Effector memory CD8-positive, alpha-beta T cell (primary cell): ENCODE data around the gene SLC24A4.

Experiments
- ATAC-seq: fragments of 150-1000 bp; cut with Tn5 transposase; replicated peaks from 2 replicates; pipeline ENCODE4 v1.10.0; 2021; ENCODE audit warnings: mild to moderate bottlenecking, moderate library complexity
- DNase-seq, 3 experiments: peaks; one replicate each; pipeline ENCODE4 v3.0.0; 2021
- H3K27ac Mint-ChIP-seq, 2 donors: one replicate each; pipeline ENCODE4 v1.8.0; 2022; ENCODE audit warnings: mild to moderate bottlenecking in 2 of 2, mixed read lengths in 2 of 2, moderate library complexity in 2 of 2
- H3K27me3 Mint-ChIP-seq, 2 donors: one replicate each; pipeline ENCODE4 v1.8.0; 2022; ENCODE audit warnings: mixed read lengths in 2 of 2
- H3K36me3 Mint-ChIP-seq: one replicate; pipeline ENCODE4 v1.8.0; 2022; ENCODE audit warnings: mild to moderate bottlenecking, moderate library complexity, mixed read lengths; ENCODE audit not compliant: insufficient read depth
- H3K4me1 Mint-ChIP-seq, 2 donors: one replicate each; pipeline ENCODE4 v1.8.0; 2022; ENCODE audit warnings: low read depth in 2 of 2, mixed read lengths in 2 of 2
- H3K4me3 Mint-ChIP-seq, 2 donors: one replicate each; pipeline ENCODE4 v1.8.0; 2022; ENCODE audit warnings: mild to moderate bottlenecking in 2 of 2, mixed read lengths in 2 of 2, moderate library complexity in 2 of 2
- H3K9me3 Mint-ChIP-seq, 2 donors: one replicate each; pipeline ENCODE4 v1.8.0; 2022; ENCODE audit warnings: mixed read lengths in 2 of 2

The SLC24A4 gene

GRCh38 chr14:92297818-92298595, 25.0 kb upstream of the SLC24A4 start:
- H3K4me3 Mint-ChIP-seq: no peak overlapping the region
- no peaks in the 10 kb centered on the region for H3K4me1 Mint-ChIP-seq
- H3K36me3 Mint-ChIP-seq: no peaks in the 10 kb centered on the region
- ATAC-seq (no peak), DNase-seq (no peak)
- no peaks in the 10 kb centered on the region for H3K9me3 Mint-ChIP-seq
- H3K27ac Mint-ChIP-seq: no peak overlapping the region
- H3K27me3 Mint-ChIP-seq: peaks cover 33 to 61% of the 10 kb centered on the region in 2 donors

- Mint-ChIP-seq H3K27me3 (peaks cover 15 to 50% of the 10 kb centered on the region in 2 donors), H3K9me3 (no peaks in the 10 kb centered on the region), H3K4me1 (no peaks in the 10 kb centered on the region), H3K36me3 (no peaks in the 10 kb centered on the region), H3K27ac (no peak overlapping the region), H3K4me3 (no peak overlapping the region)
- ATAC-seq (no peak), DNase-seq (no peak)
Measured at GRCh38 chr14:92302481-92302880, 20.5 kb upstream of the SLC24A4 start.

GRCh38 chr14:92308716-92309115, 14.2 kb upstream of the SLC24A4 start:
- ATAC-seq: no peak
- Mint-ChIP-seq H3K36me3 (no peaks in the 10 kb centered on the region), H3K4me1 (peaks cover 0 to 5% of the 10 kb centered on the region in 2 donors), H3K27ac (no peak overlapping the region), H3K27me3 (peaks cover 0 to 30% of the 10 kb centered on the region in 2 donors), H3K9me3 (no peaks in the 10 kb centered on the region), H3K4me3 (no peak overlapping the region)
- no peak for DNase-seq

- ATAC-seq (no peak), DNase-seq (no peak)
- Mint-ChIP-seq H3K4me3 (no peak overlapping the region), H3K36me3 (no peaks in the 10 kb centered on the region), H3K27ac (no peak overlapping the region), H3K27me3 (peaks cover 0 to 30% of the 10 kb centered on the region in 2 donors), H3K4me1 (peaks cover 0 to 5% of the 10 kb centered on the region in 2 donors), H3K9me3 (no peaks in the 10 kb centered on the region)
Measured at GRCh38 chr14:92309968-92310530, 12.9 kb upstream of the SLC24A4 start.

- no peak for ATAC-seq
- no peak overlapping the region for H3K27ac Mint-ChIP-seq
- H3K36me3 Mint-ChIP-seq: no peaks in the 10 kb centered on the region
- H3K4me3 Mint-ChIP-seq: no peak overlapping the region
- no peak for DNase-seq
- H3K27me3 Mint-ChIP-seq: peaks cover 0 to 30% of the 10 kb centered on the region in 2 donors
- H3K9me3 Mint-ChIP-seq: no peaks in the 10 kb centered on the region
- peaks cover 0 to 5% of the 10 kb centered on the region in 2 donors for H3K4me1 Mint-ChIP-seq
Measured at GRCh38 chr14:92310776-92311375, 12.1 kb upstream of the SLC24A4 start.

GRCh38 chr14:92314182-92314581, 8.8 kb upstream of the SLC24A4 start:
- Mint-ChIP-seq H3K27ac (no peak overlapping the region), H3K4me1 (peaks cover 0 to 4% of the 10 kb centered on the region in 2 donors), H3K27me3 (peaks cover 12 to 35% of the 10 kb centered on the region in 2 donors), H3K9me3 (no peaks in the 10 kb centered on the region), H3K36me3 (no peaks in the 10 kb centered on the region), H3K4me3 (no peak overlapping the region)
- DNase-seq (no peak), ATAC-seq (no peak)

GRCh38 chr14:92315050-92315805, 7.7 kb upstream of the SLC24A4 start:
- Mint-ChIP-seq H3K9me3 (no peaks in the 10 kb centered on the region), H3K36me3 (no peaks in the 10 kb centered on the region), H3K4me3 (no peak overlapping the region), H3K4me1 (peaks cover 0 to 4% of the 10 kb centered on the region in 2 donors), H3K27me3 (peaks cover 22 to 35% of the 10 kb centered on the region in 2 donors), H3K27ac (no peak overlapping the region)
- DNase-seq (no peak), ATAC-seq (no peak)

GRCh38 chr14:92316176-92316575, 6.8 kb upstream of the SLC24A4 start:
- no peak for ATAC-seq
- Mint-ChIP-seq H3K36me3 (no peaks in the 10 kb centered on the region), H3K4me3 (no peak overlapping the region), H3K4me1 (peaks cover 0 to 4% of the 10 kb centered on the region in 2 donors), H3K9me3 (no peaks in the 10 kb centered on the region), H3K27me3 (peaks cover 25 to 38% of the 10 kb centered on the region in 2 donors), H3K27ac (no peak overlapping the region)
- DNase-seq: no peak

GRCh38 chr14:92316937-92317336, 6.0 kb upstream of the SLC24A4 start:
- peaks cover 0 to 4% of the 10 kb centered on the region in 2 donors for H3K4me1 Mint-ChIP-seq
- H3K9me3 Mint-ChIP-seq: no peaks in the 10 kb centered on the region
- no peak for ATAC-seq

GRCh38 chr14:92317511-92317910, 5.5 kb upstream of the SLC24A4 start:
- H3K27ac Mint-ChIP-seq: no peak overlapping the region
- DNase-seq (no peak), ATAC-seq (no peak)
- peaks cover 0 to 4% of the 10 kb centered on the region in 2 donors for H3K4me1 Mint-ChIP-seq
- H3K27me3 Mint-ChIP-seq: peaks cover 37 to 44% of the 10 kb centered on the region in 2 donors
- no peaks in the 10 kb centered on the region for H3K9me3 Mint-ChIP-seq
- no peak overlapping the region for H3K4me3 Mint-ChIP-seq
- H3K36me3 Mint-ChIP-seq: no peaks in the 10 kb centered on the region

More at GRCh38 chr14:92316937-92317336, 6.0 kb upstream of the SLC24A4 start:
- Mint-ChIP-seq H3K4me3 (no peak overlapping the region), H3K27me3 (peaks cover 31 to 41% of the 10 kb centered on the region in 2 donors), H3K36me3 (no peaks in the 10 kb centered on the region), H3K27ac (no peak overlapping the region)
- no peak for DNase-seq

GRCh38 chr14:92321701-92322100, 1.3 kb upstream of the SLC24A4 start:
- no peak for ATAC-seq
- Mint-ChIP-seq H3K4me1 (peaks cover 4 to 9% of the 10 kb centered on the region in 2 donors), H3K27me3 (peaks cover 52 to 81% of the 10 kb centered on the region in 2 donors), H3K9me3 (no peaks in the 10 kb centered on the region), H3K27ac (no peak overlapping the region), H3K36me3 (no peaks in the 10 kb centered on the region), H3K4me3 (no peak overlapping the region)
- DNase-seq: no peak

GRCh38 chr14:92322516-92322915, 449 bp upstream of the SLC24A4 start:
- Mint-ChIP-seq H3K36me3 (no peaks in the 10 kb centered on the region), H3K9me3 (no peaks in the 10 kb centered on the region), H3K27ac (no peak overlapping the region), H3K4me1 (peaks cover 4 to 6% of the 10 kb centered on the region in 2 donors), H3K4me3 (peak overlapping the region; percentile 54 to 69), H3K27me3 (peaks cover 54 to 90% of the 10 kb centered on the region in 2 donors)
- DNase-seq: no peak
- no peak for ATAC-seq
